Left lung (tissue), 10 donors: Measurements from ENCODE around the gene TNIK. TPM values are rescaled to one million over a fixed set of nuclear protein-coding genes. Genes with fewer than 3 reads are reported as not detected.

Experiments used
- ATAC-seq: fragments of 200-7000 bp; cut with Tn5 transposase; one replicate; pipeline ENCODE4 v1.9.1; 2020; ENCODE audit warnings: moderate library complexity
- DNase-seq, 4 donors: peaks; one replicate each; pipeline ENCODE4 v3.0.0-alpha.2; 2013 to 2020
- H3K27ac ChIP-seq, 2 donors: fragments of 200-600 bp; sonication (generic) in 1 of 2; one replicate each; pipeline versions ENCODE4 v1.5.0 to v1.8.0; 2020 to 2021
- H3K27me3 ChIP-seq, 2 donors: fragments of 200-600 bp; sonication (generic) in 1 of 2; one replicate each; pipeline versions ENCODE4 v1.5.0 to v1.8.0; 2020 to 2021
- H3K36me3 ChIP-seq, 2 donors: fragments of 200-600 bp; sonication (generic) in 1 of 2; one replicate each; pipeline versions ENCODE4 v1.5.0 to v1.8.0; 2020 to 2021
- H3K4me1 ChIP-seq, 2 donors: fragments of 200-600 bp; one replicate each; pipeline ENCODE4 v1.8.0; 2021
- H3K4me3 ChIP-seq, 2 donors: fragments of 200-600 bp; sonication (generic) in 1 of 2; one replicate each; pipeline versions ENCODE4 v1.5.0 to v1.8.0; 2020 to 2021; ENCODE audit warnings: mild to moderate bottlenecking in 1 of 2
- H3K9me3 ChIP-seq, 2 donors: fragments of 200-600 bp; sonication (generic) in 1 of 2; one replicate each; pipeline versions ENCODE4 v1.5.0 to v1.8.0; 2020 to 2021
- intact Hi-C, 2 donors: fragments of 100-400 bp; cut with DNase I; formaldehyde crosslinking; loops; one replicate each; pipeline versions ENCODE4 v1.11.2 to v1.14.2; 2022
- polyA plus RNA-seq, 6 donors: library from polyadenylated mRNA; unstranded; fragments of 120-200 nt; gene quantifications; one replicate each; pipeline ENCODE4 v1.2.1, GENCODE V29; 2013; ENCODE audit not compliant: insufficient read length in 6 of 6
- total RNA-seq, 2 donors: library from RNA; stranded (reverse); fragmentation: NEBNext Ultra II Directional; extraction: Animal tissue kit (Norgen Biotek cat#: 25700); gene quantifications; one replicate each; pipeline ENCODE4 v1.2.1, GENCODE V29; 2021
- TF ChIP-seq, protein P1 (sequence below), 2 donors: fragments of 200-600 bp; sonication (generic) in 1 of 2; IDR thresholded peaks; one replicate each; pipeline versions ENCODE4 v1.5.0 to v1.8.0; 2021; ENCODE audit warnings: antibody characterized with exemption in 2 of 2
- donor health status: DM: no; HTN: yes; CAD: no.
- donor health status: DM: no; HTN: no; CAD: no.

Gene TNIK
- total and polyA plus RNA-seq, 8 donors = 14.8 to 42.0 (median 17.4) TPM

DNA sequence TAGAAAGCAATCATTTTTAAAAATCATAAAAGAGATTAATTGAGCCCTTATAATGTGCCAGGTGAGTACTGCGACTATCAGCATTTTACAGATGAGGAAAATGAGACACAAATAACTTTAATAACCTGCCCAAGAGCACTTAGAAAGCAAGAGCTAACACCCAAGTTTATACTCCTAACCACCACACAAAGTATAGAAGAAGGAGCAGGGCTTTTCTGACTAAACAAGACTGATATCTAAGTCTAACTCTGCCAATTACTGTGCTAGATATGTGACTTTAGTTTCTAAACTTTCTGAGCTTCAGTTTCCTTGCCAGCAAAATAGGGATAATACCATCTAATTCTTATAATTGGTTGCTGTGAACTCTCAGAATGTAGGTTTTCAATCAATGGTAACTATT, 47.7 kb downstream of the TNIK start:
- H3K4me3 ChIP-seq = no peak overlapping the region
- ATAC-seq = no peak
- intact Hi-C loops = no loop called here
- H3K36me3 ChIP-seq = no peaks in the 10 kb centered on the region
- DNase-seq = no peak
- no peaks in the 10 kb centered on the region for H3K27me3 ChIP-seq
- peaks cover 0 to 4% of the 10 kb centered on the region in 2 donors for H3K4me1 ChIP-seq
- H3K9me3 ChIP-seq = no peaks in the 10 kb centered on the region
- TF ChIP-seq, protein P1, sequence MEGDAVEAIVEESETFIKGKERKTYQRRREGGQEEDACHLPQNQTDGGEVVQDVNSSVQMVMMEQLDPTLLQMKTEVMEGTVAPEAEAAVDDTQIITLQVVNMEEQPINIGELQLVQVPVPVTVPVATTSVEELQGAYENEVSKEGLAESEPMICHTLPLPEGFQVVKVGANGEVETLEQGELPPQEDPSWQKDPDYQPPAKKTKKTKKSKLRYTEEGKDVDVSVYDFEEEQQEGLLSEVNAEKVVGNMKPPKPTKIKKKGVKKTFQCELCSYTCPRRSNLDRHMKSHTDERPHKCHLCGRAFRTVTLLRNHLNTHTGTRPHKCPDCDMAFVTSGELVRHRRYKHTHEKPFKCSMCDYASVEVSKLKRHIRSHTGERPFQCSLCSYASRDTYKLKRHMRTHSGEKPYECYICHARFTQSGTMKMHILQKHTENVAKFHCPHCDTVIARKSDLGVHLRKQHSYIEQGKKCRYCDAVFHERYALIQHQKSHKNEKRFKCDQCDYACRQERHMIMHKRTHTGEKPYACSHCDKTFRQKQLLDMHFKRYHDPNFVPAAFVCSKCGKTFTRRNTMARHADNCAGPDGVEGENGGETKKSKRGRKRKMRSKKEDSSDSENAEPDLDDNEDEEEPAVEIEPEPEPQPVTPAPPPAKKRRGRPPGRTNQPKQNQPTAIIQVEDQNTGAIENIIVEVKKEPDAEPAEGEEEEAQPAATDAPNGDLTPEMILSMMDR (IDR thresholded peaks at IDR 0.05) = no peak
- H3K27ac ChIP-seq = no peak overlapping the region

DNA sequence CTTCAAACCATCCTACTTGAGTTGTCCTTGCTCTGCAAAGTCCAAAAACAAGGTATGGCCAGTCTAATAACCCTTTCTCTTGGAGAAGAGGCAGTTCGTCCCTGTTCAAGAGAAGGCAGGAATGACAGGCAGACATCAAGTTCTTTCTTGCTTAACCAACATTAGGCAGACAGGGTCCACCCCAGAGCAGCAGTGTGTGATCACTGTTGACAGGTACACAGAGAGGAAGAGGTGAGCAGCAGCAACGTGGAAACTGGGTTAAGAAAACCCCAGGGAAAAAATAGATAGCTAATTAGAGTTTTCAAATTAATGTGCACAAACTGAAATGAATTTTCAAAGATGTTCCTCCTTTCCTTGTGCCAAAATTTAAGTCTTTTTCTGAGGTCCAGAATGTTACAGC, 48.2 kb downstream of the TNIK start:
- no peaks in the 10 kb centered on the region for H3K36me3 ChIP-seq
- ATAC-seq (no peak), DNase-seq (no peak)
- H3K27me3 ChIP-seq = no peaks in the 10 kb centered on the region
- no peak overlapping the region for H3K4me3 ChIP-seq
- H3K4me1 ChIP-seq = peaks cover 0 to 4% of the 10 kb centered on the region in 2 donors
- no peaks in the 10 kb centered on the region for H3K9me3 ChIP-seq
- intact Hi-C loops = no loop called here
- TF ChIP-seq, protein P1 (IDR thresholded peaks at IDR 0.05) = no peak
- H3K27ac ChIP-seq = no peak overlapping the region

DNA sequence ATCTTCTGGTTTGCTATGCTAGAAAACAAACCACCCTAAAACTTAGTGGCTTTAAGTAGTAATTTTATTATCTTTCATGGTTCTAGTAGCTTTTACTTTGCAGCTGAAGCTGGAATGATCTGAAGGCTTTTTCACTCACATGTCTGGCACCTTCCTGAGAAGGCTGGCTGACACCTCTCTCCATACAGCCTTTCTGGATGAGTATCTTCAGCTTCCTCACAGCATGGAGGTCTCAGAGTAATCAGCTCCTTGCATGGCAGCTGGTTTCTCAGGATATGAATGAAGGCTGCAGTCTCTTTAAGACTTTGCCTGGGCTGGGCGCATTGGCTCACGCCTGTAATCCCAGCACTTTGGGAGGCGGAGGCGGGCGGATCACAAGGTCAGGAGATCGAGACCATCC, 50.0 kb downstream of the TNIK start:
- Histone ChIP-seq H3K9me3 (no peaks in the 10 kb centered on the region), H3K36me3 (no peaks in the 10 kb centered on the region), H3K27ac (no peak overlapping the region), H3K4me1 (peaks cover 0 to 4% of the 10 kb centered on the region in 2 donors), H3K4me3 (no peak overlapping the region), H3K27me3 (no peaks in the 10 kb centered on the region)
- DNase-seq (no peak), ATAC-seq (no peak)
- TF ChIP-seq, protein P1 (IDR thresholded peaks at IDR 0.05) = no peak
- intact Hi-C loops = no loop called here

DNA sequence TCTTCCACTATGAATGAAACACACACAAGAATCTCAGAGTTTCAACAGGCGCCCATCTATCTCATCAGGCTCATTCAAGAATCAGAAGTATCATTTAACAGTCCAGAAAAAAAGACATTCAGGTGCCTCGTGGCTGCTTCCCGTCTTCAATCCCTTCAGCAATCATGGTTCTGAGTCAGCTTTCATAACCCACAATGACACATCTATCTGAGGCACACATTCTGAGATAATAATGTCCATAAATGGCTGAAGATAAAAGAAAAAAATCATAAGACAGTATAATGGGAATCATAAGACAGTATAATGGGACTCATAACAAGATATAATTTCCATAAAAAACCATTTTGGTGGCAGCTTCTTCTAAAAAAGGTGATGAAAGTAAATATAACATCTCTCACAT, 52.4 kb downstream of the TNIK start:
- TF ChIP-seq, protein P1 (IDR thresholded peaks at IDR 0.05) = no peak
- no peak for DNase-seq
- H3K27me3 ChIP-seq = no peaks in the 10 kb centered on the region
- no peak for ATAC-seq
- H3K4me1 ChIP-seq = no peaks in the 10 kb centered on the region
- H3K36me3 ChIP-seq = no peaks in the 10 kb centered on the region
- H3K9me3 ChIP-seq = no peaks in the 10 kb centered on the region
- intact Hi-C loops = no loop called here
- no peak overlapping the region for H3K27ac ChIP-seq
- H3K4me3 ChIP-seq = no peak overlapping the region

DNA sequence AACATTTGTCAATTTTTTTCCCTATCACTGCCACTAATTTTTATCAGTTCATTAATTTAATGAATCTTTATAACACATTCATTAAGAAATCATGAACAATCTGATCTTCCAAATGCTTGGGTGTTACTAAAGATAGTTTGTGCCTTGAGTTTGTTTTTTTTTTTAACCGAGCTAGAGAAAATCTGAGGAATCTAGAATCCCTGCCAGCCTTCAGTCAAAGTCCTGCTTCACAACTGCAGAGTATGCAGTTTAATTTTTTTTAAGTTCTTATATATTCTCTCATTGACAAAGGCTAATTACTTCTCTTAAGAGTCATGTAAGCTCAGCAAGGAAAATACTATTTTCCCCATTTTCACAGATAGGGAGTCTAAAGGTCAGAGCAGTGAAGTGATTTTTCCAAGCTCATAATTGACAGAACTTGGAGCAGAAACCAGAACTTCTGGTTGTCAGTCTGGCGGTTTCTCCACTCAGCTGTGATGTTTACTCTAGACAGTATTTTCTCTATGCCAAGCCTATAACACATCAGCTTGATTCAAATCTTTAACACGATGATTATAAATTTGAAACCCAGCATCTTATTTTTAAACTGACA, 55.7 kb downstream of the TNIK start:
- no peaks in the 10 kb centered on the region for H3K27me3 ChIP-seq
- DNase-seq = no peak
- no peaks in the 10 kb centered on the region for H3K36me3 ChIP-seq
- intact Hi-C loops = no loop called here
- no peaks in the 10 kb centered on the region for H3K9me3 ChIP-seq
- H3K27ac ChIP-seq = no peak overlapping the region
- H3K4me3 ChIP-seq = no peak overlapping the region
- peak; percentile 52 for ATAC-seq
- TF ChIP-seq, protein P1 (IDR thresholded peaks at IDR 0.05) = no peak
- no peaks in the 10 kb centered on the region for H3K4me1 ChIP-seq
